H1 (cell line): ENCODE data around the gene UBR7. TPM values are rescaled to one million over a fixed set of nuclear protein-coding genes. Genes with fewer than 3 reads are reported as not detected.

Experiments used
- CTCF ChIA-PET: fragments of 300-600 bp; sonication (Branson Sonifier 250); formaldehyde crosslinking; loops from one replicate; lab custom pipeline; 2021; ENCODE audit not compliant: partially characterized antibody; lab: Charles Lee
- POLR2A ChIA-PET: fragments of 300-600 bp; sonication (Branson Sonifier 250); formaldehyde crosslinking; loops from one replicate; lab custom pipeline; 2021; ENCODE audit warnings: inconsistent platforms; ENCODE audit not compliant: partially characterized antibody; lab: Charles Lee
- DNase-seq, 2 experiments: peaks; one replicate each; pipeline versions ENCODE4 v3.0.0 to v3.0.0-alpha.2; 2010 to 2022; ENCODE audit warnings: low spot score in 2 of 2, low read depth in 1 of 2, mixed read lengths in 1 of 2
- FAIRE-seq: peaks from 2 replicates; lab custom pipeline; 2011; peaks lifted over from hg19 to GRCh38; lab: Jason Lieb, UNC
- H2AFZ ChIP-seq: 2 replicates; pipeline ENCODE4 v1.8.1; 2012; ENCODE audit warnings: low read length, inconsistent platforms
- H2AK5ac ChIP-seq: 2 replicates; pipeline ENCODE4 v1.6.1; 2013; ENCODE audit warnings: low read depth, low read length
- H2BK120ac ChIP-seq: replicated peaks from 2 replicates; pipeline ENCODE3; 2013; ENCODE audit warnings: low read depth, low read length, inconsistent platforms
- H2BK12ac ChIP-seq: 2 replicates; pipeline ENCODE4 v1.6.1; 2013; ENCODE audit warnings: low read depth, low read length
- H2BK15ac ChIP-seq: 2 replicates; pipeline ENCODE4 v1.6.1; 2013; ENCODE audit warnings: low read length
- H2BK20ac ChIP-seq: 2 replicates; pipeline ENCODE4 v1.6.1; 2013; ENCODE audit warnings: low read length
- H2BK5ac ChIP-seq: 2 replicates; pipeline ENCODE4 v1.6.1; 2013; ENCODE audit warnings: low read depth, low read length
- H3K14ac ChIP-seq: 2 replicates; pipeline ENCODE4 v1.6.1; 2013; ENCODE audit warnings: inconsistent platforms; ENCODE audit not compliant: insufficient read length
- H3K18ac ChIP-seq: 2 replicates; pipeline ENCODE4 v1.6.1; 2013; ENCODE audit warnings: low read length; ENCODE audit errors: extremely low read depth
- H3K23ac ChIP-seq: 2 replicates; pipeline ENCODE4 v1.6.1; 2013; ENCODE audit warnings: inconsistent platforms; ENCODE audit not compliant: insufficient read length
- H3K23me2 ChIP-seq: 2 replicates; pipeline ENCODE4 v1.6.1; 2013; ENCODE audit warnings: low read depth, low read length
- H3K27ac ChIP-seq: 2 replicates; pipeline ENCODE4 v1.6.1; 2011; ENCODE audit warnings: low read depth, low read length, inconsistent platforms
- H3K27me3 ChIP-seq, 4 experiments: replicated peaks in 1 of 4; 1 replicate in 1 of 4; 2 replicates in 3 of 4; pipeline versions ENCODE4 v1.6.1 to v1.8.1; 2011 to 2013; ENCODE audit warnings: low read length in 3 of 4, mild to moderate bottlenecking in 3 of 4, inconsistent platforms in 2 of 4, mixed read lengths in 2 of 4, moderate library complexity in 1 of 4; ENCODE audit not compliant: control insufficient read depth in 3 of 4, insufficient read depth in 3 of 4; ENCODE audit errors: extremely low read depth in 1 of 4
- H3K36me3 ChIP-seq, 4 experiments: 2 replicates each; pipeline versions ENCODE4 v1.6.1 to v1.8.1; 2011 to 2013; ENCODE audit warnings: mild to moderate bottlenecking in 4 of 4, low read length in 3 of 4, moderate library complexity in 2 of 4, control low read depth in 1 of 4, inconsistent platforms in 1 of 4; ENCODE audit not compliant: insufficient read depth in 4 of 4, control insufficient read depth in 2 of 4
- H3K4ac ChIP-seq: replicated peaks from 2 replicates; pipeline ENCODE3; 2013; ENCODE audit warnings: low read length, low read depth, mixed read lengths, inconsistent platforms; ENCODE audit not compliant: insufficient read length
- H3K4me1 ChIP-seq, 4 experiments: replicated peaks in 1 of 4; 1 replicate in 1 of 4; 2 replicates in 3 of 4; pipeline versions ENCODE4 v1.6.1 to v1.8.1; 2011 to 2013; ENCODE audit warnings: low read length in 3 of 4, inconsistent platforms in 2 of 4, mixed read lengths in 1 of 4; ENCODE audit not compliant: insufficient read depth in 4 of 4, control insufficient read depth in 3 of 4
- H3K4me2 ChIP-seq, 2 experiments: 2 replicates each; pipeline versions ENCODE4 v1.6.1 to v1.8.1; 2011 to 2013; ENCODE audit warnings: low read depth in 2 of 2, low read length in 2 of 2, control low read depth in 1 of 2, inconsistent platforms in 1 of 2, mild to moderate bottlenecking in 1 of 2; ENCODE audit not compliant: insufficient read depth in 1 of 2
- H3K4me3 ChIP-seq, 4 experiments: fragments of 200-600, 300-600 bp in 1 of 4; sonication (generic), shearing (Covaris generic), sonication (Bioruptor Twin) in 1 of 4; 2 replicates each; pipeline versions ENCODE4 v1.5.1 to v1.8.1; 2011 to 2016; ENCODE audit warnings: low read length in 4 of 4, low read depth in 3 of 4, control low read depth in 2 of 4, inconsistent platforms in 2 of 4, mild to moderate bottlenecking in 2 of 4, mixed read lengths in 1 of 4, moderate library complexity in 1 of 4; ENCODE audit not compliant: insufficient read depth in 2 of 4; ENCODE audit errors: extremely low read depth in 1 of 4
- H3K56ac ChIP-seq: replicated peaks from 2 replicates; pipeline ENCODE3; 2013; ENCODE audit warnings: low read depth, mild to moderate bottlenecking, mixed read lengths, low read length, inconsistent platforms; ENCODE audit not compliant: insufficient read length
- H3K79me1 ChIP-seq: 2 replicates; pipeline ENCODE4 v1.6.1; 2013; ENCODE audit warnings: low read depth, low read length, control low read depth
- H3K79me2 ChIP-seq, 2 experiments: 2 replicates each; pipeline versions ENCODE4 v1.6.1 to v1.8.1; 2012 to 2013; ENCODE audit warnings: low read length in 2 of 2, mild to moderate bottlenecking in 2 of 2, inconsistent platforms in 1 of 2; ENCODE audit not compliant: insufficient read depth in 2 of 2, control insufficient read depth in 1 of 2
- H3K9ac ChIP-seq, 4 experiments: replicated peaks in 1 of 4; 1 replicate in 1 of 4; 2 replicates in 3 of 4; pipeline versions ENCODE4 v1.6.1 to v1.8.1; 2011 to 2013; ENCODE audit warnings: low read depth in 3 of 4, low read length in 3 of 4, control low read depth in 2 of 4, mild to moderate bottlenecking in 2 of 4, moderate library complexity in 2 of 4, inconsistent platforms in 1 of 4; ENCODE audit errors: extremely low read depth in 1 of 4
- H3K9me3 ChIP-seq, 2 experiments: 2 replicates each; pipeline versions ENCODE4 v1.6.1 to v1.8.1; 2012 to 2013; ENCODE audit warnings: mild to moderate bottlenecking in 2 of 2, moderate library complexity in 2 of 2, control low read depth in 1 of 2, inconsistent platforms in 1 of 2, low read depth in 1 of 2, low read length in 1 of 2, mixed read lengths in 1 of 2; ENCODE audit not compliant: insufficient read depth in 2 of 2
- H4K20me1 ChIP-seq, 2 experiments: replicated peaks in 1 of 2; 2 replicates each; pipeline versions ENCODE3 to v1.8.1; 2011 to 2013; ENCODE audit warnings: inconsistent platforms in 2 of 2, low read length in 2 of 2, mild to moderate bottlenecking in 1 of 2; ENCODE audit not compliant: insufficient read depth in 2 of 2, control insufficient read depth in 1 of 2
- H4K5ac ChIP-seq: 2 replicates; pipeline ENCODE4 v1.6.1; 2013; ENCODE audit warnings: low read length, low read depth, mixed read lengths, inconsistent platforms; ENCODE audit not compliant: insufficient read length
- H4K8ac ChIP-seq: 2 replicates; pipeline ENCODE4 v1.8.0; 2013; ENCODE audit warnings: mild to moderate bottlenecking, moderate library complexity, low read length, inconsistent platforms; ENCODE audit not compliant: insufficient read depth; ENCODE audit errors: extremely low read depth
- H4K91ac ChIP-seq: replicated peaks from 2 replicates; pipeline ENCODE3; 2013; ENCODE audit warnings: low read length, mixed read lengths, inconsistent platforms; ENCODE audit not compliant: insufficient read length
- ATF2 ChIP-seq: IDR thresholded peaks from 2 replicates; pipeline ENCODE4 v1.6.1; 2012; ENCODE audit warnings: low read length, inconsistent platforms
- EZH2 ChIP-seq: fragments of 200-600 bp; sonication (generic); IDR thresholded peaks from 2 replicates; pipeline ENCODE4 v1.7.1; 2012; ENCODE audit warnings: low read depth, mild to moderate bottlenecking, moderate library complexity, low read length, inconsistent platforms; ENCODE audit not compliant: severe bottlenecking
- GTF2F1 ChIP-seq: IDR thresholded peaks from 2 replicates; pipeline ENCODE4 v1.6.1; 2012; ENCODE audit warnings: low read depth, low read length, improper control_type of control experiment, borderline replicate concordance
- NANOG ChIP-seq: IDR thresholded peaks from 2 replicates; pipeline ENCODE4 v1.6.1; 2011; ENCODE audit warnings: low read length, low read depth, mild to moderate bottlenecking, inconsistent platforms; ENCODE audit not compliant: insufficient read depth, poor library complexity, severe bottlenecking
- PHF8 ChIP-seq: fragments of 200-600 bp; sonication (generic); conservative IDR thresholded peaks from 2 replicates; pipeline ENCODE4 v1.7.1; 2012; ENCODE audit warnings: low read depth, mild to moderate bottlenecking, inconsistent platforms, low read length, moderate library complexity
- RBBP5 ChIP-seq: IDR thresholded peaks from 2 replicates; pipeline ENCODE4 v1.7.1; 2012; ENCODE audit warnings: low read depth, mild to moderate bottlenecking, inconsistent platforms, low read length, moderate library complexity, borderline replicate concordance
- SAP30 ChIP-seq: fragments of 300-600 bp; sonication (generic); IDR thresholded peaks from 2 replicates; pipeline ENCODE4 v1.7.1; 2012; ENCODE audit warnings: low read length, moderate library complexity, mild to moderate bottlenecking, inconsistent platforms; ENCODE audit not compliant: insufficient read depth, insufficient replicate concordance
- SP2 ChIP-seq: IDR thresholded peaks from 2 replicates; pipeline ENCODE4 v1.6.1; 2012; ENCODE audit warnings: mild to moderate bottlenecking, low read length, inconsistent platforms
- SRF ChIP-seq: IDR thresholded peaks from 2 replicates; pipeline ENCODE4 v1.6.1; 2011; ENCODE audit warnings: mild to moderate bottlenecking, low read depth, low read length, moderate library complexity
- SUZ12 ChIP-seq: fragments of 200-600 bp; sonication (generic); IDR thresholded peaks from 2 replicates; pipeline ENCODE4 v1.6.1; 2012; ENCODE audit warnings: mild to moderate bottlenecking, inconsistent platforms, low read length, moderate library complexity, mixed read lengths
- YY1 ChIP-seq: IDR thresholded peaks from 2 replicates; pipeline ENCODE4 v1.6.1; 2011; ENCODE audit warnings: low read depth, mild to moderate bottlenecking, low read length
- polyA plus RNA-seq, 7 experiments: library from polyadenylated mRNA; depleted of rRNA in 3 of 7; stranded (reverse) in 5 of 7; unstranded in 2 of 7; fragments of >200 nt in 5 of 7; fragments of 200-250 nt in 2 of 7; gene quantifications; 1 replicate in 5 of 7; 2 replicates in 1 of 7; 4 replicates in 1 of 7; pipeline versions ENCODE4 v1.2.1 to v1.2.3, GENCODE V29; 2011 to 2013; ENCODE audit warnings: missing spikeins in 2 of 7, mixed read lengths in 2 of 7
- total RNA-seq: library from RNA; stranded (reverse); fragmentation: NEBNext Ultra II Directional; extraction: Animal tissue kit (Norgen Biotek cat#: 25700); gene quantifications from 2 replicates; pipeline ENCODE4 v1.2.1, GENCODE V29; 2021

Gene UBR7
- total and polyA plus RNA-seq, 2 of the 8 experiments (the other 6 are each of a cell fraction or from before 2014, with no cell fraction given): 20.1 to 28.4 TPM

GRCh38 chr14:93246534-93246933, 39.5 kb downstream of the UBR7 start:
- no peaks in the 10 kb centered on the region for H3K9me3 ChIP-seq
- no peak overlapping the region for H3K4me2 ChIP-seq
- FAIRE-seq: no peak
- ChIA-PET CTCF (interaction anchor here (1.0 kb wide), 1 partner anchor 39 kb away, joined by 3 read pairs; no protein-coding TSS in a partner anchor), POLR2A (no interaction called here)
- no peak overlapping the region for H2AFZ ChIP-seq
- no peak overlapping the region for H3K9ac ChIP-seq
- H3K27me3 ChIP-seq: no peaks in the 10 kb centered on the region
- TF ChIP-seq GTF2F1 (no peak), SRF (no peak), RBBP5 (no peak), SP2 (no peak), ATF2 (no peak), YY1 (no peak), PHF8 (no peak), SAP30 (no peak), SUZ12 (no peak), NANOG (no peak), EZH2 (no peak)
- H4K20me1 ChIP-seq: no peaks in the 10 kb centered on the region
- no peak overlapping the region for H2AK5ac ChIP-seq
- no peak overlapping the region for H4K8ac ChIP-seq
- DNase-seq: no peak
- no peak overlapping the region for H3K4ac ChIP-seq
- H3K23me2 ChIP-seq: no peaks in the 10 kb centered on the region
- H4K5ac ChIP-seq: no peak overlapping the region
- H2BK5ac ChIP-seq: no peak overlapping the region
- H4K91ac ChIP-seq: no peak overlapping the region
- peaks cover 10 to 46% (median 23%) of the 10 kb centered on the region in 4 experiments for H3K36me3 ChIP-seq
- no peak overlapping the region for H3K18ac ChIP-seq
- no peak overlapping the region for H2BK15ac ChIP-seq
- no peak overlapping the region for H2BK120ac ChIP-seq
- no peaks in the 10 kb centered on the region for H3K79me2 ChIP-seq
- peaks cover 0 to 2% (median 0%) of the 10 kb centered on the region in 4 experiments; a peak in 1 of 7 replicates for H3K4me1 ChIP-seq
- H3K4me3 ChIP-seq: no peak overlapping the region
- no peak overlapping the region for H3K27ac ChIP-seq
- no peak overlapping the region for H3K56ac ChIP-seq
- no peak overlapping the region for H2BK12ac ChIP-seq
- no peak overlapping the region for H3K23ac ChIP-seq
- H3K14ac ChIP-seq: no peak overlapping the region
- no peaks in the 10 kb centered on the region for H3K79me1 ChIP-seq
- no peak overlapping the region for H2BK20ac ChIP-seq
